ENCODE results near the gene KLF6. TPM values are rescaled to one million over a fixed set of nuclear protein-coding genes. Genes with fewer than 3 reads are reported as not detected.

Gene KLF6
- total RNA-seq, 1 experiment from 2014 or later, result 70.1 TPM

DNA sequence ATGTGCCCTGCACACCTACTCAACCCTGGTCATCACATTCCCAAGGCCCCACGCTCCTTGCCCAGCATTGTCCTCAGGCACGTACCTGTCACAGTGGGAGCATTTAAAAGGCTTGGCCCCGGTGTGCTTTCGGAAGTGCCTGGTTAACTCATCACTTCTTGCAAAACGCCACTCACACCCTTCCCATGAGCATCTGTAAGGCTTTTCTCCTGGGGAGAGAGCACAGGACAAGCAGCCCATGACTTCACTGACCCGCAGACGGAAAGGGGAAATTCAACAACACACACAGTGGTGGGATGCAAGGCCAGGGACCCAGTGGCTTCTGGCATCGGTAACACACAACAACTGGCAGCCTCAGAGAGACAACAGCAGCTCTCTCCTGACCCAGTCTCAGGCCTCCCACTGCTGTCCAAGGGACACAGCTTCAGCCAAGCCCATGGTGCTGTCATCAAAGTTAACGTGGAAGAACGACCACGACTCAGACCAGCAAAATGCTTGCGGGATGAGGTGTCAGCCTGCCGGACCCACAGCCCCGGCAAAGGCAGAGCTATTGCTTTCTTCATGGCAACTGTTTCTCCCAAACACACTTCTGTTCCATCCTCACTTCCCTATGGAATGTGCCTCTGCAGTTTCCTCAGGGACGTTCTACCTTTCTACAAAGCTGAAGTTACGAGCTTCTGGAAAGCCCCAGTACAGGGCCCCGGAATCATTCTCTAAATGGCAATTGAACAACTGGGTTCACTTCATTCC, 4.8 kb downstream of the KLF6 start:
- intact Hi-C loops (cut with micrococcal nuclease; ENCODE audit: unreplicated experiment), result loop anchor here (5.0 to 10.0 kb wide), 4 partner anchors 108 to 992 kb away; no protein-coding TSS in a partner anchor
- TF ChIP-seq EZH2 (IDR thresholded peaks at IDR 0.05; ENCODE audit: borderline replicate concordance, low read depth, low read length, poor library complexity, severe bottlenecking), result no peak
- TF ChIP-seq, protein P1, sequence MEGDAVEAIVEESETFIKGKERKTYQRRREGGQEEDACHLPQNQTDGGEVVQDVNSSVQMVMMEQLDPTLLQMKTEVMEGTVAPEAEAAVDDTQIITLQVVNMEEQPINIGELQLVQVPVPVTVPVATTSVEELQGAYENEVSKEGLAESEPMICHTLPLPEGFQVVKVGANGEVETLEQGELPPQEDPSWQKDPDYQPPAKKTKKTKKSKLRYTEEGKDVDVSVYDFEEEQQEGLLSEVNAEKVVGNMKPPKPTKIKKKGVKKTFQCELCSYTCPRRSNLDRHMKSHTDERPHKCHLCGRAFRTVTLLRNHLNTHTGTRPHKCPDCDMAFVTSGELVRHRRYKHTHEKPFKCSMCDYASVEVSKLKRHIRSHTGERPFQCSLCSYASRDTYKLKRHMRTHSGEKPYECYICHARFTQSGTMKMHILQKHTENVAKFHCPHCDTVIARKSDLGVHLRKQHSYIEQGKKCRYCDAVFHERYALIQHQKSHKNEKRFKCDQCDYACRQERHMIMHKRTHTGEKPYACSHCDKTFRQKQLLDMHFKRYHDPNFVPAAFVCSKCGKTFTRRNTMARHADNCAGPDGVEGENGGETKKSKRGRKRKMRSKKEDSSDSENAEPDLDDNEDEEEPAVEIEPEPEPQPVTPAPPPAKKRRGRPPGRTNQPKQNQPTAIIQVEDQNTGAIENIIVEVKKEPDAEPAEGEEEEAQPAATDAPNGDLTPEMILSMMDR (conservative IDR thresholded peaks at IDR 0.05; ENCODE audit: low read depth, low read length), result no peak
- Histone ChIP-seq H3K27ac (ENCODE audit: low read depth, low read length, poor library complexity, severe bottlenecking) (peak overlapping the region; percentile 6), H3K4me3 (ENCODE audit: low read depth, low read length, poor library complexity, severe bottlenecking) (no peak overlapping the region), H3K9me3 (ENCODE audit: low read depth, low read length, poor library complexity, severe bottlenecking) (no peaks in the 10 kb centered on the region), H3K4me1 (ENCODE audit: insufficient read depth, low read length, poor library complexity, severe bottlenecking) (peaks cover 59% of the 10 kb centered on the region), H3K27me3 (replicated peaks; ENCODE audit: insufficient read depth, low read depth, low read length, poor library complexity) (no peaks in the 10 kb centered on the region), H3K36me3 (ENCODE audit: insufficient read depth, low read length, poor library complexity, severe bottlenecking) (peaks cover 70% of the 10 kb centered on the region)
- CTCF ChIA-PET, result no interaction called here
- POLR2A ChIA-PET (ENCODE audit: low non-redundant PET), result no interaction called here
- no TSS peak for BruUV-seq (replicated peaks)
- DNase-seq (ENCODE audit: low spot score), result no peak

DNA sequence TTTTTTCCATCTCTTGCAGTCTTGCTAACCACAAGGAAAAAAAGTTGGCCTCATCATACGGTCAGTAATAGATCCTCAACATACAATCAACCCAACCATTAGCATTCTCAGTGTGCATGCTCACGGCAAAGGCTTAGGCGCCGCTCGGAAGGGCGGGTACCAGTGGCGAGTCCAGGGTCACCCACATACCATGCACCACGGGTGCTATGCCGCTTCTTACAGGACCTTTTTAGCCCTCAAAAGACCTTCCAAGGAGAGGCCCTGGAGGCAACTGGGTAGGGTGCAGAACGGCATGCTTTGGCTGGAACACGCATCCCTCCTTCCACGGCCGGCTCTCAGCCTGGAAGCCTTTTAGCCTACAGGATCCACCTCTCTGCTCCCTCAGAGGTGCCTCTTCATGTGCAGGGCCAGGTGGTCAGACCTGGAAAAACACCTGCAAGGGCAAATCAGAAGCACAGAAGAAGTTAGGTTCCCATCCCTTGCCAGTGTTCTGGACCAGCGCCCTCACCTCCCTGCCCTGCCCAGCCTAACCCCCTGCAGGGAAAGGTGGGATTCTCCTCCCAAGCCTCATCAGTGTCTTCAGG, 5.8 kb downstream of the KLF6 start:
- BruUV-seq (replicated peaks), result no TSS peak
- Histone ChIP-seq H3K27me3 (replicated peaks; ENCODE audit: insufficient read depth, low read depth, low read length, poor library complexity) (no peaks in the 10 kb centered on the region), H3K4me1 (ENCODE audit: insufficient read depth, low read length, poor library complexity, severe bottlenecking) (peaks cover 59% of the 10 kb centered on the region), H3K9me3 (ENCODE audit: low read depth, low read length, poor library complexity, severe bottlenecking) (no peaks in the 10 kb centered on the region), H3K27ac (ENCODE audit: low read depth, low read length, poor library complexity, severe bottlenecking) (no peak overlapping the region), H3K36me3 (ENCODE audit: insufficient read depth, low read length, poor library complexity, severe bottlenecking) (peaks cover 70% of the 10 kb centered on the region), H3K4me3 (ENCODE audit: low read depth, low read length, poor library complexity, severe bottlenecking) (no peak overlapping the region)
- POLR2A ChIA-PET (ENCODE audit: low non-redundant PET), result no interaction called here
- CTCF ChIA-PET, result no interaction called here
- TF ChIP-seq, protein P1 (conservative IDR thresholded peaks at IDR 0.05; ENCODE audit: low read depth, low read length), result no peak
- no peak for TF ChIP-seq EZH2 (IDR thresholded peaks at IDR 0.05; ENCODE audit: borderline replicate concordance, low read depth, low read length, poor library complexity, severe bottlenecking)
- intact Hi-C loops (cut with micrococcal nuclease; ENCODE audit: unreplicated experiment), result no loop called here
- DNase-seq (ENCODE audit: low spot score), result no peak

DNA sequence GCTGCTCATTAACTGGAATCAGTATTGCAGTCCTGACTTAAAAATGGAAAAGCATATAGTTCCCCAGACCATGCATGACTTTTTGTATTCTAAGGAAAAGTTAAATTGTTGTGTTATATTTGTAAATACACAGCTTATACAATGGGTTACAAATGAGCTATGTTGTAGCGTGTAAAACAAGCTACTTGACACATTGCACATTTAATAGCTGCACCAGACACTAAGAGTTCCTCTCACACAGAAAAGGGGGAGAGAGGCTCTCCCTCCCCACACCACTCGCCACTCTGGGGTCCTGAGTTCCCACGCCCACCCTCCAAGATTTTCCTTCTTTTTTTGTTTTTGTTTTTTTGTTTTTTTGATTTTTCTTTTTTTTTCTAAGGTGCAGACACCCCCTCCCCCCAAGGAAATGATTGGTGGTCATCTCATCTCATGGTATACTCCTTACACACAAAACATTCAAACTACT, 6.3 kb downstream of the KLF6 start:
- ChIA-PET CTCF (no interaction called here), POLR2A (ENCODE audit: low non-redundant PET) (no interaction called here)
- Histone ChIP-seq H3K27me3 (replicated peaks; ENCODE audit: insufficient read depth, low read depth, low read length, poor library complexity) (no peaks in the 10 kb centered on the region), H3K4me1 (ENCODE audit: insufficient read depth, low read length, poor library complexity, severe bottlenecking) (peaks cover 59% of the 10 kb centered on the region), H3K9me3 (ENCODE audit: low read depth, low read length, poor library complexity, severe bottlenecking) (no peaks in the 10 kb centered on the region), H3K4me3 (ENCODE audit: low read depth, low read length, poor library complexity, severe bottlenecking) (no peak overlapping the region), H3K27ac (ENCODE audit: low read depth, low read length, poor library complexity, severe bottlenecking) (peak overlapping the region; percentile 6), H3K36me3 (ENCODE audit: insufficient read depth, low read length, poor library complexity, severe bottlenecking) (peaks cover 70% of the 10 kb centered on the region)
- TF ChIP-seq EZH2 (IDR thresholded peaks at IDR 0.05; ENCODE audit: borderline replicate concordance, low read depth, low read length, poor library complexity, severe bottlenecking), result no peak
- TF ChIP-seq, protein P1 (conservative IDR thresholded peaks at IDR 0.05; ENCODE audit: low read depth, low read length), result no peak
- no TSS peak for BruUV-seq (replicated peaks)
- no peak for DNase-seq (ENCODE audit: low spot score)
- intact Hi-C loops (cut with micrococcal nuclease; ENCODE audit: unreplicated experiment), result no loop called here

Data from A673 (cell line).